HepG2 (cell line): ENCODE results near the gene SYNJ2. TPM values are rescaled to one million over a fixed set of nuclear protein-coding genes. Genes with fewer than 3 reads are reported as not detected.

Experiments
- BRD4 ChIP-seq: sonication (generic); formaldehyde crosslinking; IDR thresholded peaks from 2 replicates; pipeline ENCODE4 v1.4.0; 2020; ENCODE audit warnings: missing genetic modification reagents
- CBX1 ChIP-seq: IDR thresholded peaks from one replicate; pipeline ENCODE4 v1.6.1; 2016; ENCODE audit warnings: antibody characterized with exemption, low read depth
- FIP1L1 ChIP-seq: fragments of 200-400 bp; formaldehyde crosslinking; IDR thresholded peaks from 2 replicates; pipeline ENCODE4 v1.6.1; 2018; ENCODE audit warnings: low read depth, mild to moderate bottlenecking, low read length, moderate library complexity, borderline replicate concordance; ENCODE audit not compliant: insufficient read depth
- HMGA1 ChIP-seq: sonication (generic); formaldehyde crosslinking; conservative IDR thresholded peaks from 2 replicates; pipeline ENCODE4 v1.4.0; 2020; ENCODE audit warnings: missing genetic modification reagents
- NFYB ChIP-seq: sonication (generic); formaldehyde crosslinking; IDR thresholded peaks from 2 replicates; pipeline ENCODE4 v1.4.0; 2020; ENCODE audit warnings: missing genetic modification reagents
- POGZ ChIP-seq: sonication (generic); formaldehyde crosslinking; IDR thresholded peaks from 2 replicates; pipeline ENCODE4 v1.4.0; 2020; ENCODE audit warnings: mild to moderate bottlenecking, missing genetic modification reagents
- POLR2AphosphoS5 ChIP-seq: IDR thresholded peaks from 2 replicates; pipeline ENCODE4 v1.6.1; 2012; ENCODE audit warnings: low read depth, low read length
- SP4 ChIP-seq: sonication (generic); formaldehyde crosslinking; IDR thresholded peaks from 2 replicates; pipeline ENCODE4 v1.8.1; 2023; ENCODE audit warnings: mild to moderate bottlenecking, missing genetic modification reagents
- TARDBP ChIP-seq: sonication (generic); formaldehyde crosslinking; IDR thresholded peaks from 2 replicates; pipeline ENCODE4 v1.8.0; 2022; ENCODE audit warnings: mild to moderate bottlenecking, missing genetic modification reagents
- THAP9 ChIP-seq: sonication (generic); formaldehyde crosslinking; IDR thresholded peaks from 2 replicates; pipeline ENCODE4; 2020; ENCODE audit warnings: missing genetic modification reagents, mild to moderate bottlenecking, borderline replicate concordance
- ZFYVE20 ChIP-seq: sonication (generic); formaldehyde crosslinking; IDR thresholded peaks from 2 replicates; pipeline ENCODE4 v1.8.0; 2023; ENCODE audit warnings: low read depth, mild to moderate bottlenecking, moderate library complexity, missing genetic modification reagents, borderline replicate concordance
- ZNF264 ChIP-seq: sonication (generic); formaldehyde crosslinking; IDR thresholded peaks from 2 replicates; pipeline ENCODE4 v1.4.0; 2020; ENCODE audit warnings: missing genetic modification reagents
- ZNF550 ChIP-seq: sonication (generic); formaldehyde crosslinking; IDR thresholded peaks from 2 replicates; pipeline ENCODE4 v1.4.0; 2020; ENCODE audit warnings: mild to moderate bottlenecking, missing genetic modification reagents, borderline replicate concordance
- ZNF572 ChIP-seq: sonication (generic); formaldehyde crosslinking; IDR thresholded peaks from 2 replicates; pipeline ENCODE4 v1.5.1; 2020; ENCODE audit warnings: mild to moderate bottlenecking, missing genetic modification reagents
- ZNF629 ChIP-seq: sonication (generic); formaldehyde crosslinking; conservative IDR thresholded peaks from 2 replicates; pipeline ENCODE4 v1.5.0; 2020; ENCODE audit warnings: missing genetic modification reagents
- polyA plus RNA-seq, 8 experiments: library from polyadenylated mRNA; depleted of rRNA in 3 of 8; stranded (reverse) in 7 of 8; unstranded in 1 of 8; fragments of >200 nt; fragmentation: Illumina TruSeq in 4 of 8; extraction: Trizol in 4 of 8; gene quantifications; 2 replicates each; pipeline versions ENCODE4 v1.2.1 to v1.2.3, GENCODE V29; 2011 to 2016; ENCODE audit warnings: low read depth in 4 of 8, missing spikeins in 1 of 8, mixed read lengths in 1 of 8; ENCODE audit not compliant: insufficient read depth in 1 of 8
- total RNA-seq, 5 experiments: library from RNA; depleted of rRNA; stranded (reverse); fragments of >200 nt; fragmentation: Illumina TruSeq; extraction: Trizol; gene quantifications; 2 replicates each; pipeline ENCODE4 v1.2.3, GENCODE V29; 2016; ENCODE audit warnings: low read depth in 1 of 5
- TF ChIP-seq, protein P1 (sequence below): sonication (generic); formaldehyde crosslinking; IDR thresholded peaks from 2 replicates; pipeline ENCODE4 v1.4.0; 2020; ENCODE audit warnings: missing genetic modification reagents, borderline replicate concordance

The SYNJ2 gene
- total and polyA plus RNA-seq, 2 of the 13 experiments (the other 11 are each of a cell fraction or from before 2014, with no cell fraction given): 39.1 to 57.6 TPM

- no peak for TF ChIP-seq ZFYVE20 (CRISPR knock-in tag)
- TF ChIP-seq ZNF572 (CRISPR knock-in tag): no peak
- TF ChIP-seq POGZ (CRISPR knock-in tag): peak; percentile 58; the same call in 1 of the 2 replicates
- peak; percentile 83 for TF ChIP-seq TARDBP
- peak; percentile 67; the same call in 1 of the 2 replicates for TF ChIP-seq ZNF550 (CRISPR knock-in tag)
- no peak for TF ChIP-seq HMGA1 (CRISPR knock-in tag)
- TF ChIP-seq ZNF629: no peak; the same call in 1 of the 2 replicates
- TF ChIP-seq POLR2AphosphoS5: peak; percentile 24
- TF ChIP-seq CBX1: peak; percentile 33
- peak; percentile 87; the same call in 1 of the 2 replicates for TF ChIP-seq THAP9
- TF ChIP-seq SP4: peak; percentile 55
- peak; percentile 86 for TF ChIP-seq BRD4 (CRISPR knock-in tag)
- peak; percentile 72; the same call in 1 of the 2 replicates for TF ChIP-seq ZNF264 (CRISPR knock-in tag)
- TF ChIP-seq, protein P1, sequence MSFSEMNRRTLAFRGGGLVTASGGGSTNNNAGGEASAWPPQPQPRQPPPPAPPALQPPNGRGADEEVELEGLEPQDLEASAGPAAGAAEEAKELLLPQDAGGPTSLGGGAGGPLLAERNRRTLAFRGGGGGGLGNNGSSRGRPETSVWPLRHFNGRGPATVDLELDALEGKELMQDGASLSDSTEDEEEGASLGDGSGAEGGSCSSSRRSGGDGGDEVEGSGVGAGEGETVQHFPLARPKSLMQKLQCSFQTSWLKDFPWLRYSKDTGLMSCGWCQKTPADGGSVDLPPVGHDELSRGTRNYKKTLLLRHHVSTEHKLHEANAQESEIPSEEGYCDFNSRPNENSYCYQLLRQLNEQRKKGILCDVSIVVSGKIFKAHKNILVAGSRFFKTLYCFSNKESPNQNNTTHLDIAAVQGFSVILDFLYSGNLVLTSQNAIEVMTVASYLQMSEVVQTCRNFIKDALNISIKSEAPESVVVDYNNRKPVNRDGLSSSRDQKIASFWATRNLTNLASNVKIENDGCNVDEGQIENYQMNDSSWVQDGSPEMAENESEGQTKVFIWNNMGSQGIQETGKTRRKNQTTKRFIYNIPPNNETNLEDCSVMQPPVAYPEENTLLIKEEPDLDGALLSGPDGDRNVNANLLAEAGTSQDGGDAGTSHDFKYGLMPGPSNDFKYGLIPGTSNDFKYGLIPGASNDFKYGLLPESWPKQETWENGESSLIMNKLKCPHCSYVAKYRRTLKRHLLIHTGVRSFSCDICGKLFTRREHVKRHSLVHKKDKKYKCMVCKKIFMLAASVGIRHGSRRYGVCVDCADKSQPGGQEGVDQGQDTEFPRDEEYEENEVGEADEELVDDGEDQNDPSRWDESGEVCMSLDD (CRISPR knock-in tag): no peak
- TF ChIP-seq FIP1L1: no peak
- TF ChIP-seq NFYB (CRISPR knock-in tag): peak; percentile 15; the same call in 1 of the 2 replicates
These were observed 33.0 kb downstream of the SYNJ2 start (continued) for GRCh38 chr6:158014505-158015187.
